SK-N-SH (cell line): ENCODE results near the gene MYO18B. TPM values are rescaled to one million over a fixed set of nuclear protein-coding genes. Genes with fewer than 3 reads are reported as not detected.

ENCODE experiments used
- CTCF ChIA-PET: fragments of 300-600, 350-600 bp; formaldehyde crosslinking; extraction: SDS; loops from one replicate; lab custom pipeline; 2021; lab: Yijun Ruan, JAX
- POLR2A ChIA-PET: fragments of 350-600 bp; sonication (Branson Sonifier 250); formaldehyde crosslinking; extraction: SDS; loops from one replicate; lab custom pipeline; 2020; ENCODE audit warnings: antibody characterized with exemption, inconsistent platforms; lab: Yijun Ruan, JAX
- DNase-seq: peaks from one replicate; pipeline ENCODE4 v3.0.0; 2012
- H2AFZ ChIP-seq: fragments of 200-600 bp; sonication (generic); 2 replicates; pipeline ENCODE4 v1.8.1; 2016; ENCODE audit warnings: antibody characterized with exemption, mild to moderate bottlenecking, low read depth
- H3F3A ChIP-seq: fragments of 200-600 bp; sonication (generic); replicated peaks from 2 replicates; pipeline ENCODE3; 2016; ENCODE audit warnings: antibody characterized with exemption, mild to moderate bottlenecking; ENCODE audit not compliant: insufficient read depth
- H3K27ac ChIP-seq, 2 experiments: fragments of 200-500 bp in 1 of 2; fragments of 200-600 bp in 1 of 2; sonication (Bioruptor generic) in 1 of 2; sonication (generic), shearing (Covaris generic) in 1 of 2; 2 replicates each; pipeline versions ENCODE4 v1.5.1 to v1.6.1; 2014 to 2016; ENCODE audit warnings: low read depth in 2 of 2, inconsistent platforms in 1 of 2, low read length in 1 of 2, mild to moderate bottlenecking in 1 of 2, mixed read lengths in 1 of 2
- H3K27me3 ChIP-seq: fragments of 200-600 bp; sonication (generic), shearing (Covaris generic); 2 replicates; pipeline ENCODE4 v1.6.1; 2016; ENCODE audit warnings: mixed run types; ENCODE audit not compliant: insufficient read depth
- H3K36me3 ChIP-seq, 2 experiments: fragments of 200-500 bp in 1 of 2; fragments of 200-600 bp in 1 of 2; sonication (Bioruptor generic) in 1 of 2; sonication (generic) in 1 of 2; replicated peaks in 1 of 2; 2 replicates each; pipeline versions ENCODE3 to v1.5.1; 2014 to 2016; ENCODE audit warnings: low read length in 1 of 2, mild to moderate bottlenecking in 1 of 2; ENCODE audit not compliant: insufficient read depth in 2 of 2, control insufficient read depth in 1 of 2
- H3K4me1 ChIP-seq, 2 experiments: fragments of 200-500 bp in 1 of 2; fragments of 200-600 bp in 1 of 2; sonication (Bioruptor generic) in 1 of 2; sonication (generic), shearing (Covaris generic) in 1 of 2; 2 replicates each; pipeline versions ENCODE4 v1.5.1 to v1.6.1; 2014 to 2016; ENCODE audit warnings: low read depth in 1 of 2, low read length in 1 of 2, mixed run types in 1 of 2; ENCODE audit not compliant: insufficient read depth in 2 of 2, control insufficient read depth in 1 of 2
- H3K4me2 ChIP-seq: fragments of 200-600 bp; sonication (generic), shearing (Covaris generic); 2 replicates; pipeline ENCODE4 v1.6.1; 2017; ENCODE audit warnings: mixed run types
- H3K4me3 ChIP-seq, 2 experiments: fragments of 200-500 bp in 1 of 2; fragments of 200-600 bp in 1 of 2; sonication (Bioruptor generic) in 1 of 2; sonication (generic), shearing (Covaris generic) in 1 of 2; 2 replicates each; pipeline versions ENCODE4 v1.5.1 to v1.8.1; 2014 to 2016; ENCODE audit warnings: low read depth in 2 of 2, inconsistent platforms in 1 of 2, low read length in 1 of 2, mild to moderate bottlenecking in 1 of 2, mixed read lengths in 1 of 2, moderate library complexity in 1 of 2
- H3K79me2 ChIP-seq: fragments of 200-600 bp; sonication (generic); 2 replicates; pipeline ENCODE4 v1.8.1; 2017; ENCODE audit warnings: mild to moderate bottlenecking; ENCODE audit not compliant: insufficient read depth
- H3K9ac ChIP-seq: fragments of 200-600 bp; sonication (generic); 2 replicates; pipeline ENCODE4 v1.6.1; 2017; ENCODE audit warnings: mixed run types
- H3K9me2 ChIP-seq: fragments of 200-600 bp; sonication (generic); 2 replicates; pipeline ENCODE4 v1.6.1; 2017; ENCODE audit warnings: mixed run types
- H3K9me3 ChIP-seq: fragments of 200-600 bp; sonication (generic); 2 replicates; pipeline ENCODE4 v1.6.1; 2017; ENCODE audit warnings: mixed run types, mild to moderate bottlenecking, moderate library complexity
- H4K20me1 ChIP-seq: fragments of 200-600 bp; sonication (generic); 2 replicates; pipeline ENCODE4 v1.6.1; 2017; ENCODE audit warnings: mild to moderate bottlenecking, mixed run types; ENCODE audit not compliant: insufficient read depth
- EP300 ChIP-seq, 2 experiments: IDR thresholded peaks; 2 replicates each; pipeline versions ENCODE4 v1.4.0 to v1.6.1; 2012; ENCODE audit warnings: borderline replicate concordance in 1 of 2, low read depth in 1 of 2, low read length in 1 of 2
- EZH2phosphoT487 ChIP-seq: fragments of 200-600 bp; sonication (generic); IDR thresholded peaks from 2 replicates; pipeline ENCODE4 v1.6.1; 2017; ENCODE audit warnings: low read depth, mixed run types, mild to moderate bottlenecking, antibody characterized with exemption, moderate library complexity, borderline replicate concordance
- FOSL2 ChIP-seq: IDR thresholded peaks from 2 replicates; pipeline ENCODE4 v1.4.0; 2012; ENCODE audit warnings: low read depth, mild to moderate bottlenecking, moderate library complexity, borderline replicate concordance
- FOXM1 ChIP-seq: IDR thresholded peaks from 2 replicates; pipeline ENCODE4 v1.4.0; 2012; ENCODE audit warnings: low read depth, mild to moderate bottlenecking
- GABPA ChIP-seq: IDR thresholded peaks from 2 replicates; pipeline ENCODE4 v1.4.0; 2012; ENCODE audit warnings: low read depth, mild to moderate bottlenecking
- GATA2 ChIP-seq: sonication (generic); formaldehyde crosslinking; IDR thresholded peaks from 2 replicates; pipeline ENCODE4 v1.5.0; 2020; ENCODE audit warnings: mild to moderate bottlenecking, missing genetic modification reagents
- IRF3 ChIP-seq: fragments of 150-350 bp; IDR thresholded peaks from 2 replicates; pipeline ENCODE4 v1.6.1; 2016; ENCODE audit warnings: mild to moderate bottlenecking, low read depth, low read length
- JUND ChIP-seq: IDR thresholded peaks from 2 replicates; pipeline ENCODE4 v1.4.0; 2012
- MAX ChIP-seq: IDR thresholded peaks from 2 replicates; pipeline ENCODE4 v1.4.0; 2012; ENCODE audit warnings: low read depth
- MEF2A ChIP-seq: IDR thresholded peaks from 2 replicates; pipeline ENCODE4 v1.4.0; 2012; ENCODE audit warnings: low read depth, borderline replicate concordance
- MXI1 ChIP-seq: IDR thresholded peaks from 2 replicates; pipeline ENCODE4 v1.6.1; 2012; ENCODE audit warnings: mild to moderate bottlenecking, low read depth, low read length, improper control_type of control experiment
- NFIC ChIP-seq: IDR thresholded peaks from 2 replicates; pipeline ENCODE4 v1.4.0; 2012; ENCODE audit warnings: borderline replicate concordance
- NRF1 ChIP-seq: IDR thresholded peaks from 2 replicates; pipeline ENCODE4 v1.6.1; 2012; ENCODE audit warnings: low read depth, mild to moderate bottlenecking, low read length
- POLR2AphosphoS5 ChIP-seq: IDR thresholded peaks from 2 replicates; pipeline ENCODE4 v1.6.1; 2012; ENCODE audit warnings: low read depth, low read length
- RAD21 ChIP-seq: IDR thresholded peaks from 2 replicates; pipeline ENCODE4 v1.6.1; 2012; ENCODE audit warnings: mild to moderate bottlenecking, low read length
- RFX5 ChIP-seq: IDR thresholded peaks from 2 replicates; pipeline ENCODE4 v1.6.1; 2012; ENCODE audit warnings: mild to moderate bottlenecking, improper control_type of control experiment, low read length
- SIN3A ChIP-seq: IDR thresholded peaks from 2 replicates; pipeline ENCODE4 v1.6.1; 2012; ENCODE audit warnings: low read depth, mild to moderate bottlenecking, low read length, moderate library complexity, borderline replicate concordance
- SMC3 ChIP-seq: IDR thresholded peaks from 2 replicates; pipeline ENCODE4 v1.6.1; 2012; ENCODE audit warnings: low read depth, low read length, improper control_type of control experiment
- TAF1 ChIP-seq: IDR thresholded peaks from 2 replicates; pipeline ENCODE4 v1.6.1; 2012; ENCODE audit warnings: low read depth, mild to moderate bottlenecking, low read length, moderate library complexity, borderline replicate concordance
- USF1 ChIP-seq: IDR thresholded peaks from 2 replicates; pipeline ENCODE4 v1.4.0; 2012; ENCODE audit warnings: low read depth, borderline replicate concordance
- YY1 ChIP-seq: IDR thresholded peaks from 2 replicates; pipeline ENCODE4 v1.4.0; 2012; ENCODE audit warnings: low read depth, mild to moderate bottlenecking
- WGBS: methylation state at CpG from one replicate; pipeline ENCODE4 v1.1.6; 2017; ENCODE audit warnings: low lambda C conversion rate; 5-methylcytosine and 5-hydroxymethylcytosine counted together
- polyA plus RNA-seq, 3 experiments: library from polyadenylated mRNA; depleted of rRNA; stranded (reverse); fragments of >200 nt; gene quantifications; 2 replicates each; pipeline ENCODE4 v1.2.3, GENCODE V29; 2012
- TF ChIP-seq, protein P1 (sequence below): IDR thresholded peaks from 2 replicates; pipeline ENCODE4; 2012

MYO18B gene
- polyA plus RNA-seq (2012; rRNA removed), result 0.05 and 0.10 TPM in 2 replicates
- 0.04 TPM in 2 replicates for polyA plus RNA-seq (2012; cell fraction: cytosol; rRNA removed)
- polyA plus RNA-seq (2012; cell fraction: nucleus; rRNA removed), result 0.26 TPM in 2 replicates

DNA sequence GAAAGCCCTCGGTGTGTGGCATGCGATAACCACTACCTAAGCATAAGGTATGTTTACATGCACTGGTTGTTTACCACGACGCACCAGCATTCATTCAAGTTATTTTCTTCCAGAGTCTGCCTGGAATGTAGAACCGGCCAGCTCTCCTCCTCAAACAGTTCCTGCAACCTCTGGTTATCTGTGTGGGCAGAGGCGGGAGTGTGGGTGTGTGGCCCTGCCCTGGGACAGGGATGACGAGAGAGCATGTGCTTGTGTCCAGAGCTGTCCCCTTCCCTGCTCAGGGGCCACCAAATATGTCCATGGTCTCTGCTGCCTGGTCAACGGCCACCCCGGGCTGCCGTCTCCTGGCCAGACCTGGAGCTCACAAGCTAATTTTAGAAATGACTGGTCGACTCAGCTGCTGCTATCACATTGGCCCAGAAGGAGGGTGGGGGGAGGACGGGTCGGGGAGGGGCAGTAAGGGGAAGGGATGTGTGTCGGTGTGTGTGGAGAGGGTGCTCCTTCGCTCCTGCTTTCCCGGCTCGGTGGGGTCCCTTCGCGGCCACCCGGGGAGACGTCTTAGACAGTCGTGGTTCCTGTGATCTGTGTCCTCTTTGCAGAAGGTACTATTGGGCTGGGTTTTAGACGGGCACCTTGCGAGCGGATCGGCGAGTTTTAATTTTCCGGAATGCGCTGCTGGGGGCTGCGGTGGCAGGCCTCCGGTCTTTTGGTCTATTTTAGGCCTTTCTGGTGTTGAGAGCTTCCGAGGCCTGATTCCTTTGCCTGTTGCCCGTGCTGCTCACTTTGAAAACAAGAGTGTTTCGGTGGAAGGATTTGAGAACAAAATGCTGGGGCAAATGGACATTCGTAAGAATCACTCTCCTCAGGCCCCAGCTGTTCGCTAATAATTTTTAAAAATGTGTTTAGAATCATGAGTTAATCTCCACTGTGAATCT, at the start of gene MYO18B:
Gene MYO18B (plus strand): TSS at position 497 of the 935 bp plus-strand sequence. CDS start 18,905 bp downstream, outside the sequence.
- Histone ChIP-seq H3K27me3 (no peaks in the 10 kb centered on the region), H3K79me2 (no peaks in the 10 kb centered on the region), H4K20me1 (no peaks in the 10 kb centered on the region), H3K9me2 (no peaks in the 10 kb centered on the region), H3K4me2 (no peak within 1 kb of the TSS), H3K36me3 (no peaks in the 10 kb centered on the region), H3F3A (peaks cover 14% of the 10 kb centered on the region), H3K9me3 (no peaks in the 10 kb centered on the region), H3K9ac (no peak within 1 kb of the TSS), H3K4me1 (peaks cover 12% of the 10 kb centered on the region in 2 experiments; a peak in 3 of 4 replicates), H3K27ac (no peak within 1 kb of the TSS), H3K4me3 (no peak within 1 kb of the TSS), H2AFZ (no peak within 1 kb of the TSS)
- CTCF ChIA-PET, result interaction anchor here (1.0 to 1.4 kb wide), 3 partner anchors 31 to 540 kb away, joined by 3 to 5 read pairs (median 5); no protein-coding TSS in a partner anchor
- TF ChIP-seq TAF1 (no peak), FOSL2 (no peak), GATA2 (CRISPR knock-in tag) (no peak), POLR2AphosphoS5 (no peak)
- POLR2A ChIA-PET, result no interaction called here
- DNase-seq, result no peak
- 86% methylated on average over 25 of the region's 36 CpGs for WGBS

DNA sequence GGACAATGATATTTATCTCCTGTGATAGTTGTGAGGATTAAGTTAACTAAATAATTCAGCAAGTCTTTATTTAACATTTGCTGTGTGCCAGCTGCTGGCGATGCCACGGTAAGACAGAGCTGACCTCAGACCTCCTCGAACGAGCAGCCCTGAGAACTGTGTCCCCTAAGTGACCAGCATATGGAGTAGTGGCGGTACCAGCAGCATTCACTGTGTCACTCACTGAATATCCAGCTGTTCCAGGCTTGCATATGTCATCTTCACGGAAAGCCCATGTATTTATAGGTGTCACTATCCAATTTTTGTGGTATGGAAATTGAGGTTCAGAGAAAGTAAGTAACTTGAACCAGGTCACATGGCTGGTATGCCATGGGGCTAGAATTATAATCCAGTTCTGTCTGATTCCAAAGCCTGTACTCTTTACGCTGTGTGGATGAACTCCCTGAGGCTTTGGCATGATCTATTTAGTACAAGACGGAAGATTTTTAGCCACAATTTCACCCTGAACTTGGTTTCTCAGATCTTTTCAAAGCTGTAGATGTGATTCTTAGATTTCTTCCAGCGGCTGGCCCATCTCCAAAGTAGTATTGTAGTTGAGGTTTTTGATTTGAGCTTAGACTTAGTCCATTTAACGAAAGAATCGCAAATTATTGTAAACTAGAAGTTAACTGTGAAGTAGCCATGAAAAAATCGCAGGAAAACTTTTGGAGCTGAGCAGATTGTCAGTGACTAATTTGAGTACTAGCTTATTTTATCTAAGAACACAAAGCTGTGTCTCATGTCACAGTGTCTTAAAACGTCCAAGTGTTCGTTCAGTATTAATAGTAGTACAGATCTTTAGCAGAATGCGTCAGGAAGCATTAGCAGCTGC, 49.4 kb upstream of the MYO18B start:
- no peaks in the 10 kb centered on the region for H3F3A ChIP-seq
- H3K9me2 ChIP-seq, result no peaks in the 10 kb centered on the region
- TF ChIP-seq FOXM1, result no peak
- TF ChIP-seq NRF1, result no peak
- TF ChIP-seq TAF1, result no peak
- TF ChIP-seq YY1, result no peak
- TF ChIP-seq GABPA, result no peak
- TF ChIP-seq JUND, result no peak
- TF ChIP-seq, protein P1, sequence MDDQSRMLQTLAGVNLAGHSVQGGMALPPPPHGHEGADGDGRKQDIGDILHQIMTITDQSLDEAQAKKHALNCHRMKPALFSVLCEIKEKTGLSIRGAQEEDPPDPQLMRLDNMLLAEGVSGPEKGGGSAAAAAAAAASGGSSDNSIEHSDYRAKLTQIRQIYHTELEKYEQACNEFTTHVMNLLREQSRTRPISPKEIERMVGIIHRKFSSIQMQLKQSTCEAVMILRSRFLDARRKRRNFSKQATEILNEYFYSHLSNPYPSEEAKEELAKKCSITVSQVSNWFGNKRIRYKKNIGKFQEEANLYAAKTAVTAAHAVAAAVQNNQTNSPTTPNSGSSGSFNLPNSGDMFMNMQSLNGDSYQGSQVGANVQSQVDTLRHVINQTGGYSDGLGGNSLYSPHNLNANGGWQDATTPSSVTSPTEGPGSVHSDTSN, result no peak
- TF ChIP-seq SIN3A, result no peak
- no peak for TF ChIP-seq EZH2phosphoT487
- TF ChIP-seq RAD21, result no peak
- TF ChIP-seq POLR2AphosphoS5, result no peak
- TF ChIP-seq USF1, result no peak
- TF ChIP-seq MAX, result no peak
- no peak for TF ChIP-seq SMC3
- no peak for TF ChIP-seq RFX5
- TF ChIP-seq MEF2A, result no peak
- TF ChIP-seq EP300 (IDR thresholded peaks at IDR 0.05; ENCODE audit: borderline replicate concordance in 1 of 2, low read depth in 1 of 2, low read length in 1 of 2), result no peak
- TF ChIP-seq IRF3, result no peak
- TF ChIP-seq MXI1, result no peak; the same call in 1 of the 2 replicates
- no peak for TF ChIP-seq NFIC
- peaks cover 0 to 55% of the 10 kb centered on the region in 2 experiments; a peak in 2 of 4 replicates for H3K4me1 ChIP-seq
- no peak overlapping the region for H2AFZ ChIP-seq
- peak overlapping the region in 1 of 2 experiments; percentile 92; a peak in 2 of 4 replicates for H3K27ac ChIP-seq
- H3K36me3 ChIP-seq, result peaks cover 0 to 25% of the 10 kb centered on the region in 2 experiments
- H3K27me3 ChIP-seq, result no peaks in the 10 kb centered on the region
- H3K9ac ChIP-seq, result no peak overlapping the region
- no peaks in the 10 kb centered on the region for H3K79me2 ChIP-seq
- POLR2A ChIA-PET, result no interaction called here
- H3K4me2 ChIP-seq, result no peak overlapping the region
- no peak for DNase-seq
- CTCF ChIA-PET, result interaction anchor here (0.8 to 1.3 kb wide), 4 partner anchors 13 to 437 kb away, joined by 3 to 5 read pairs (median 4); no protein-coding TSS in a partner anchor
- no peaks in the 10 kb centered on the region for H3K9me3 ChIP-seq
- no peaks in the 10 kb centered on the region for H4K20me1 ChIP-seq
- WGBS, result 81% methylated on average over 15 of the region's 15 CpGs
- H3K4me3 ChIP-seq, result no peak overlapping the region
